NCI-H446 (cell line): ENCODE data around the gene SUMF1.
A peak's percentile ranks its signal among the peaks of the same experiment; 100 is the strongest.

Experiments
- DNase-seq, 2 experiments: peaks; one replicate each; lab custom pipeline; 2025; lab: John Stamatoyannopoulos, UW

The SUMF1 gene

DNA sequence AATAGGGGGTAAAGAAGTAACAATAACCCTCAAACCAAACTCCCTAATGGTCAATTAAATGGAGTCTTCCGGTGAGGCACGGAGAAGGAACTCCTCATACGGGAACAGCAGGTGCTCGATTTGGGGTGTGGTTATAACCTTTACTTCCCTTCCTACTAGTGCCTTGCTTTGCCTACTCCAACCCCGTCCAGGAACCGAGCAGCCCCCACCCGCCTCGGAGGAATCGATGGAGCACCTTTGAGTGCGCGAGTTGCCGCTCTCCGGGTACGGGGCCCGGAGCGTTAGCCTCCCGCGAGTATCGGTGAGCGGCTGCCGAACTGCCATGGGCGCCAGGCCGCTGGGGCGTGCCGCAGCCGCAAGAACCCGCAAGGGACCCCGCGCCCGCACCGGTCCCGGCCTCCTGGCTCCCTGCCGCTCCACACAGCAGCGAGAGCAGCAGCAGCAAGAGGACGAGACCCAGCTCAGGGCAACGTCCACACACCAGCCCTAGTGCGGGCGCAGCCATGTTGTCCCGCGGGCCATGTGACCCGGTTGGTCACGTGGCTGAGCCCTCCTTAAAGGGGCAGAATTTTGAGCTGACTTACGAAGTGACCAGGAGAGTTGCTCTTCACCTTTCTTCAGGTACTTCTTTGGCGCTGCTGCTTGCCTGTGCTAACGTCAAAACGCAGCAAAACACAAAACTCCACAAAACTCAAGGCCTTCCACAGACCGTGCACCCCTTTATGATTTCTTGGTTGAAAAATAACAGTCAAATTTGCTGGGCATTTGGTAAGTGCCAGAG, at the start of gene SUMF1:
Gene SUMF1 (minus strand): TSS at position 529 of the 781 bp plus-strand sequence. CDS start 24 bp downstream, at position 505.
- peak in 1 of 2 experiments; percentile 65 for DNase-seq

DNA sequence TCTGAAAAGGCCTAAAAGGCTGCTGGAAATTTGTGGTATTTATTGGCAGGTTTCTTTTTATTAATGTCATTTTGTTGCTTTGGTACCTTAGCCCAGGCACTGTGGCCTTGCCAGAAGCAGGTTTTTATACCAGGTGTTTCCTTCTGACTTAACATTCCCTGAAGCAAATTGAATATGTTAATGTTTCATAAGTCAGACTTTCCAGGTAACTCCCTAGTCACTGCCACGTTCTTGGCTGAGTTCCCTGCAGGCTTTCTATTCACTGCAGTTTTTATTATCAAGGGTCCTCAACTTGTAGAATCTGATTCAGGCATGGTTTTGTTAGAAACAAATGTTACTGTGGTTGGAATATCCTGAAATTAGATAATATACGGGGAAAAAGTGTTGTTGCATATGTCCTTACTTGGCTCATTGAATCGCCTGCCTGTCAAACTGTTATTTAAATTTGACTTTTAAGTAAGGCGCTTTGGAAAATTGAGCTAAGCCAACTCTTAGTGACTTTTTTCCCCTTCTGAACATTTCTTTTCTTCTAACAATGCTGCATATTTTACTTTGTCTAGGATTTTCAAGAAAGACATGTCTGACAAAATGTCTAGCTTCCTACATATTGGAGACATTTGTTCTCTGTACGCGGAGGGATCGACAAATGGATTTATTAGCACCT, 49.0 kb upstream of the SUMF1 start:
- DNase-seq: no peak

DNA sequence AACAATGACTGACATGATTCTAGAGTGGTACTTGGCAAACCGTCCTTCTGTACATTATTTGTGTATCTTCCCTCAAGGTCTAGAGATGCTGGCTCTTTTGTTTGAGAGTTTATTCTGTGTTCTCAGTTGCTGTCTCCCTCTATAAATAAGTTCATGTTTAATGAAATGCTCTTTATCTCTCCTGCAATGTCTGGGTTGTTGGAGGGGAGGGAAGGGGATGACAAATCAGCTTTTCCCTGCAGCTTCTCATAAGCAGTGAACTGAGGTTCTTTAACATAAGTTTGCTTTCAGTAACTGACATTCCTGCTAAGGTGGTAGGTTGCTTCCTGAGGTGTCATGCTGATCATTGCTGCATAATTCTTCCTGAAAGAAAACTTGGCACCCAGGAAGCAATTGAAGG, 47.8 kb upstream of the SUMF1 start:
- DNase-seq: no peak

DNA sequence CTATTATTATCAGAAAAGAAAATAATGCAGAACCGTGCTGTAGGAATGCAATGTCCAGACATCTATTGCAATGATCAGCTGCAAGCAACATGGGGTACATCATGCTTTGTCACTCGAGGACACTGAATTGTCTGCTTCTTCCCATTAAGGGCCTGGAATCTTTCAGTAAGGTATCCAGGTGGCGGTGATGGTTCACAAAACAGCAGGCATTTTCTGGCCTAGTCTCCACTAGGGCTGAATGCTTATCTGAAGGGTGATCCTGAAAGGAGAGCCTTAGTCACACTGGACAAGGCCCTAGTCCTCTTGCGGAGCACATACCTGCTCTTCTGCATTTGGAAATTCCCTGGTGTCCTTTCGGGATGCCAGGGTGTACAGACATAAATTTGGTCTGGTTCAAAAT, 47.3 kb upstream of the SUMF1 start:
- DNase-seq: no peak

DNA sequence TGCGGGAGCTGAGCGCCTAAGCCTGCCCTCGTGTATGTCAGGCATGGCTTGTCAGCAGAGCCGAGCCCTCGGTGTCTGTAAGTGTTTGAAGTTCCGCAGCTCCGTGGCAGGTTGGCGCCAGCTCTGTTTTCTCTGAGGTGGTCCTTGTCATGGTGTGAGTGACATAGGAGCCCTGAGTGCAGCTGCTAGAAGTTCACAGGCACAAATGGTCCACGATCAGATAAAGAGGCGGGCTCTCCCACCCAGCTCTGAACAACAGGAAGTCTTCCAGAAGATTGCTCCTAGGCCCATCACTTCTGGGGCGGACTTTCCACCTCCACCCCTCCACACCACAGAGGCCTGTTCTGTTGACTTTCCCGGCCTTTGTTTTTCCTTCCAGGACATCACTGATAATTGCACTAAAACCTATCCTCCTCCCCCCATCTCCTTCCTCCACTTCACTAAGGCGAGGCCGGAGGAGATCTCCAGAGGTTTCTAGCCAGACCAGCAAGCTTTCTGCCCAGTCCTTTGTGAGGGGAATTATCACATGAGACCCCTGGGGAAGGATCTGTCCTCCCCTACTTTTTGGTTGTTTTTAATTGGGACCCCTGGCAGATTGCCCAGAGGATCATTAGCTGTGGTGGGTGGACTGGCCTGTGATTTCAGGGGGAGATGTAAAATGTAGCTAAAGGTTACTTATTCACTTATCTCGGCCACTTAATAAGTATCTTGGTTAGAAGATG, 46.0 kb upstream of the SUMF1 start:
- DNase-seq: no peak

DNA sequence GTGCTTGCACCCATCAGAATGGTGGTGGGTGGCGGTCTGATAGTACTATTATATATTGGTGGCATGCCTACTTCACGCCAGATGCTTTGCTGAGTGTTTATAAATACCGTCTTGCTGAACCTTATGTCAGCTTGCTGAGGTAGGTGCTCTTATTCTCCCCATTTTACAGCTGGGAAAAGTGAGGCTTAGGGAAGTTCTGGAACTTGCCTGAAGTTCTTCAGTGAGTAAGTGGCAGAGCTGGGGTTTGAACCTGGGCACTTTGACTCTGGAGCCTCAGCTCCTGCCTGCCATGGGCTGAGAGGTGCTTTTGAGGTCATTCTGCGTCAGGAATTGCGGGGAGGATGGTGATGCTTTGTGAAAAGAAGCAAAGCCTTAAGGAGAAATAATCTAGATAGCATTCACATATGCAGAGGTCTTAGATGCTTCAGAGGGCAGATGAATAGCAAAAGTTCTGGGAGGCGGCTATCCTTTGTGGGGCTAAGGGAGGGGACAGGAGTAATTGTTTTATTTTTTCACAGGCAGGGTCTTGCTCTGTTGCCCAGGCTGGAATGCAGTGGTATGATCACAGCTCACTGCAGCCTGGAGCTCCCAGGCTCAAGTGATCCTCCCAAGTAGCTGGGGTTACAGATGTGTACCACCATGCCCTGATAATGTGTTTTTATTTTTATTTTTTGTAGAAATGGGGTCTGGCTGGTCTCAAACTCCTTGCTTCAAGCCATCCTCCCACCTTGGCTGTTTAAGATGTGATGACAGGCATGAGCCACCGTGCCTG, 44.6 kb upstream of the SUMF1 start:
- no peak for DNase-seq

DNA sequence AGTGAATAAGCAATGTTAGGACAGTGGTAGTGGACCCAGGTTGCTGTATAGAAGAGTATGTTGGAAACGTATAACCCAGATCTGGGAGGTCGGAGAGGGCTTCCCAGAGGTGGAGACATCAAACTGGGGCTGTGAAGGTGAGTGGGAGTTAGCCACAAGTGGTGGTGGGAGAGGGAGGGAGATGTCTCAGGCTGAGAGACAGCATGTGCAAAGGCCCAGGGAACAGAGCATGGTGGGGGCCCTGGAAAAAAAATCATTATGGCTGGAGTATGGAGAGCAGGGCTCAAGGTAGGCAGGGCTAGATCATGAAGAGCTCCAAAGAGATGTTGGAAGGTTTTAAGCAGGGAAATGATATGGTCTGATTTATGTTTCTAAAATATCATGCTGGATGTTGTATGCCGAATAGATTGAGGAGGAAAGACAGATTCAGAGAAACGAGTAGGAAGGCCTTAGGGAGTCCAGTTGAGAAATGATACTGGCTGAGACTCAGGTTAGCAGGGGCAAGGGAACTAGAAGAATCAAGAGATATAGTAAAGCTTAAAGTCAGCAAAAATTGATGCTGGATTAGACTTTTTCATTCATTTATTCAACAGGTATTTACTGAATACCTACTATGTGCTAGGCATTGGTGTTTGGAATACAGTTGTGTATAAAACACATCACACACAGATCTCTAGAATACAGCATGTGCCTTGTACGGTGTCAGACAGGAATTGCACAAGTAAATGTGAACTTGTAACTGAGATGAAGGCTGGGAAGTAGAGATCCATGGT, 43.1 kb upstream of the SUMF1 start:
- no peak for DNase-seq

DNA sequence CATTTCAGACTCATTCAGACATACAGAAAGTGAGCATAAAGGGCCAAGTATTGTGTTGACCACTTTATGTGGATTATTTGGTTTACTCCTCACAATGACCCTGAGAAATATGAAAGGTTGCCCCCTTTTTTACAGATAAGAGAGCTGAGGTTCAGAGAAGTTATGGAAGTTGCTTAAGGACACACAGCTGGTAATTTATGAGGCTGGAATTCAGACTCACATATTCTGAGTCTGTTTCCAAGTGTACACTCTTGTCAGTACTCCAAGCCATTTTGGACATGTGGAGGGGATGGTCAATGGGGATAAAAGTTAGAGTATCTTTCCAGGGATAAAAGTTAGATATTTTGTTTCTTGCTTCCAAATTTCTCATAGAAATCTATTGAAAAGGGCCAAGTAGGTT, 42.0 kb upstream of the SUMF1 start:
- DNase-seq: no peak

DNA sequence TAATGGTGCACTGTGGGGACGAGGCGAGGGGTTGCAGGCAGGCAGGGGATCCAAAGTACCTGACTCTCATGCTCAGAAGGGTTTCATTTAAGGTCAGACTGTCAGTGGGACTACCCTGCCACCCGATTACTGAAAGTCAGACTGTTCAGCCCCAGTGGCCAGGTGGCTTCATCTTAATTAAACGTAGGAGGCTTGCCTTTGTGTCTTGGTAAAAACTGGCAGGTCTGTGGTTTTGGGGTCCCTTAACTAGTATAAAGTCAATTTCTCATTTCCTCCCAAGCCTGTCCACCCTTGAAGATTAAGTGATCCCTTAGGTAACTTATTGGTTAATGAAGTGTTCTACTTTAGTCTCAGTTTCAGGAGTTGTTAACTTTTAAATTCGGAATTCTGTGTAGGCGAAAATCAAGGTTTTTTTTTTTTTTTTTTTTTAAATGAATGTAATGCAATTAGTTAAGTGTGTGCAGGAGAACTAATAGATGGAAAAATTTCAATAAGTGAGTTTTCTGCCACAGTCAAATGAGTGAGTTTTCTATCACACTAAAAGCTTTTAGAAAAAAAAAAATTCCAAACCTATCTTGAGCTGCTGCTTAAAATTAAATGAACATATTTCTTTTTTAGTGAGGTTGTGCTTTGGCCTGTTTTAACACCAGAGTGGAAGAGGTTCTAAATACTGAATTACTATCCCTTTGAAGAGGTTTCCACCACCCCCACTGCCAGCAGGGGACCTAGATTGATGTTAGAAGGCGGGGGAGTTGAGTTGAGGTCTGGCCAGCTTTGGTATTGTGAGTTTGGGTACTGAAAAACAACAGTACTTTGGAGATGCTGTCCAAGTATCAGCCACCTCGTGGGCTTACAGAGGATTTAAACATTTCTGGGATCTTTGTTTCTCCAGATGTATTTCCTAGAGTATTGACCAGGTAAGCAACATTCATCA, 41.2 kb upstream of the SUMF1 start:
- DNase-seq: no peak

DNA sequence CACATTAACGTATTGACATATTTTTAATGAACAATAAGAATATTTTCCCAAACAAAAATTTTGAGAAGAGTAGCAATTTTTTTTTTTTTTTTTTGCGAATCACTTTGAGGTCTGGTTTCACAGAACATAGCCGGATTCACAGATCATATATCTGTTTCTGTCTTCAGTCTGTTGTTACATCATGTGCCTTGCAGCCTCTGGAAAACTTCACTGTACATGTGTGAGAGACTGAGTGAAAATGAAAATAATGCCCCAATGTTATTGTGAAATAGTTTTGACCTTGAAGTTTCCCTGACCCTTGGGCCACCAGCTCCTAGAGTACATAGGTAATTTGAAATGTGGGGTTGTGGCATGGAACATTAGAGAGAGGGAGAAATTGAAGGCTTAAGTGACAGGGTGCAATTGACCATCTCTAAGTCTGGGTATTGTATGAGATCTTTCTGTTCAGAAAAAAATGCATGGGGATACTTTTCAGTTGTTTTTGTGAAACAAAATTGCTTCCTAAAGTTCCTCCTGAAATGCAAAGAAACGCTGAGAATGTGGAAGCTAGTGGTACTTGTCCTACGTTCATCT, 40.0 kb upstream of the SUMF1 start:
- DNase-seq: no peak

DNA sequence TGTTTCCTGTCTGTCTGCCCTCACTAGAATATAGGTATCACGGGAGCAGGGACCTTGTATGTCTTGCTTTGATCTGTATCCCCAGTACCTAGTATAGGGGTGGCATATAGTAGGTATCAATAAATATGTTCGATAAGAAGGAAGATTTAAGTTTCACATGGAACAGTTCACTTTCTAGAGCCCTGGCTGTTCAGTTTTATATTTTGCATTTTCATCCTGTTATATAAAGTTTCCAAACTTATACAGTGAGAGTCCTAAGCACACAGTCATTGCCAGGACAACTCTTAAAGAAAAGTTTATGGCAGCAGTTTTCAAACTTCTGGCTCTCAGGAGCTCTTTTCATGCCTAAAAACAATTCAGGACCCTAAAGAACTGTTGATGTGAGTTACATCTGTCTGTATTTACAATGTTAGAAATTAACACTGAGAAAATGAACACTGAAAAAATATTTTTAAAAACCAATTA, 39.5 kb upstream of the SUMF1 start:
- DNase-seq: no peak

DNA sequence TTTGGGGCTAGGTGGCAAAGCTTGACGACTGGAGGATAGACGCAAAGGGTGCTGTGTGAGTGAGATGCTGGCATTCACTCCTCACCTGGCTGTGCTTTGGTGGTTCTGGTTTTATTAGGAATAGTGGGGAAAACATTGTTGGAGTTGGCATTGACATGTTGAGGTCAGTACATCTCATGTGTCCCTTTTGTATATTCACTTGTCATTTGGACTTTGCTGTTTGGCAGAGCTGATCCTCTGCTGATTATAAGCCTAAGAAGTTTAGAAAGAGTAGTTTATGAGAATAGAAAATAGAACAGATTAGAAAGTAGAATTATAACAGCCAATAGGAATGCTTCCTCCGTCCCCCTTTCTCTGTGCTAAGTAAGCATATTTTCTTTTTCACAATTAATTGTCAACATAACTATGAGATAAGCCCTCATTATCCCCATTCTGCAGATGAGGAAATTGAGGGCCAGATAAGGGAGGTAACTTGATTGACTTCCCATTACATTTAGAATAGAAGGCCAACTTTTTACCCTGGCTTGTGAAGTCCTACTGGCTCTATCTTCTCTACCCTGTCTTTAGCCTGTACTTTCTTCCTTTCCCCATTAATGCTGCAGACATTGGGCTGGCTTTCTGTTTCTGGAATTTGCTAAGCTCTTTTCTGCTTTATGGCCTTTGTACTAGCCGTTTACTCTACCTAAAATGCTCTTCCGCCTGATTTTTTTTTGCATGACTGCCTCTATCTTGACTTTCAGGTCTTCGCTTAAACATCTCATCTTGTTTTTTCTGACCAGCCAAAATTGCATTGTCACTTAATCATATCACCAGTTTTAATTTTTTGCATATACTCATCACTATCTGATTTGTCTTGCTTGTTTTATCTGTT, 38.9 kb upstream of the SUMF1 start:
- no peak for DNase-seq

DNA sequence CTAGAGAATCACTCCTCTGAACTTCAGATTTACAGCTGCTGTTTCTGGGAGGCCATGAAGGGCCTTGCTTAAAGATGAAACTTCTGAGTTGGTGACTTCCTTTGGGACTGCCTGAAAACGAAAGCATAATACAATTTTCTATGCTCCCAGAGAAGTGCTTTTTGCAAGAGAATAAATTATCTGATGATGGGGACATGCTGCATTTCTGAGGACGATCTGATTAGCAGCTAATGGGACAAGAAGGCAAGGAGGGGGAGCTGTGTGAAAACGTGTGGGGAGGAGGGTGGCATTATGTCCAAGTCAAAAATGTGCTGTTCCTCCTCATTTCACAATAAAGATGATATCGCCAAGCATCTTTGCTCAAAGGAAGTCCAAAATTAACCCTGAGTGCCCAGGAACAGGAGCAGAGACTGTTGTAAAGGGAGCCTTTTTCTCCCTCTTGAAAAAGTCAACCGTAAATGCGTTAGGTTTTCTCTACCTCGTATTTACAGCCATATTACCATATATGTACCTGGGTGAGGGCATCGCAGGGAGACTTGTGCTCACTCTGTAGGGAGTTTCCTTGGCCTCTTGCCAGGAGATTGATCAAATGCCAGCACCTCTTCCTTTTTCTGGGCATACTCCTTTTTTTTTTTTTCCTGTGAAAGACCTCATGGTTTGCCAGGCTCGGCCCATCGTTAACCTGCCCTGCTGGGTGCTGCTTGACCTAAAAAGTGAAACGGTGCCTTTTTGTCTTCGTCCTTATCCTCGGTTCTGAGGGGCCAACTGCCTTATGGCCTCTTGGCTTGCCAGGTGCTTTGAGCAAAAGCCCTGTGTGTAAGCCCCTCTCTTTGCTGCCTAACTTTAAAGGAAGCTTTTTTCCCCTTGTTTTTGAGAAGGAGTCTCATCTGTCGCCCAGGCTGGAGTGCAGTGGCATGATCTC, 37.5 kb upstream of the SUMF1 start:
- DNase-seq: peak in 1 of 2 experiments; percentile 58

DNA sequence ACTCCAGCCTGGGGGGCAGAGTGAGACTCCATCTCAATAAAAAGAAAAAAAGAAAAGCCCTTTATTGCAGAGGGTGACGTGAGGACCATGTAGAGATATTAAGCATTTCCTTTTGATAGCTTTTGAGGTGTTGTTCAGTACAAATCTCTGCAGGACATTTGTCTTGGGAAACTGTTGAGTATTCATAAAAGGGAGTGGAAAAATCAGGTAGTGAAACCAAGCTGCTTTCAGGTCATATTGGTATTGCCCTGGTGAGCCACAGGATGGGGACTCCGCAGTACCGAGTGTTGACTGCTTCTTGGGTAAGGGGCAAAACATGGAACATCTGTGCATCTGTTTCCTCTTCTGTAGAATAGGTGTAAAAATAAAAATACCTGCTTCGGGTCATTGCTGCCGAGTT, 36.0 kb upstream of the SUMF1 start:
- DNase-seq: no peak

DNA sequence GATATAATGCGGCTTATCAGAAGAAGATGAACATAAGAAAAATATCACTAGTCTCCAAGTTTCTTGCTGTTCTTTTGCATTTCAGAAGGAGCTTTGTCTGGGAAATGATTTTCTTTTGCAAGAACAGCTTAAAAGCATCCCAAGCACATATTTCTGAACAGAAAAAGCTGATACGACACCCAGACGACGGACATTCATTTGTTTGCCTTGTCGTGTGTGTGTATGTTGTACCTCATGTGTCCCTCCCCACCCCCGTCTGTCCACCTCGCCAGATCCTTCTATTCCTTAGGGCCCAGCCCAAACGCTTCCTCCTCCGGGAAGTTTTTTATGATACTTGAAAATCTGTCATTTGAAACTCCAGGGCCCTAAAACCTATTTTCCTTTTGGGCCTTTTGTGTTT, 34.9 kb upstream of the SUMF1 start:
- no peak for DNase-seq

DNA sequence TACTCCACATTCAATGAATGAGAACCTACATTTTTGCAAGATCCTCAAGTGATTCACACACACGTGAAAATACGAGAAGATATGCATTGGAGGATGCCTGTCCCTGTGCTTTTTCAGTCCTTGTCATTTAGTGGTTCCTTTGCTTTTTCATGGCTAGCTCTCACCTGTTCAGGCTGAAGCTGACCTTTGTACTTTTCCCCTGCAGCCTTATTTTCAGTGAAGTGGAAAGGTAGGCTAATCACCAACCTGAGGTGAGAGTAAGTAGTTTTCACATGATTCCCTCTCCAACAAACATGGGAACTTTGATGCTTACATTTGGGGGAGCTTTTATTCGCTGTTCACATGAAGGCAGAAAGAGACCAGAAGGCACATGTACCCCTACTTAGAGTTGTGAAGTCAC, 34.4 kb upstream of the SUMF1 start:
- no peak for DNase-seq

DNA sequence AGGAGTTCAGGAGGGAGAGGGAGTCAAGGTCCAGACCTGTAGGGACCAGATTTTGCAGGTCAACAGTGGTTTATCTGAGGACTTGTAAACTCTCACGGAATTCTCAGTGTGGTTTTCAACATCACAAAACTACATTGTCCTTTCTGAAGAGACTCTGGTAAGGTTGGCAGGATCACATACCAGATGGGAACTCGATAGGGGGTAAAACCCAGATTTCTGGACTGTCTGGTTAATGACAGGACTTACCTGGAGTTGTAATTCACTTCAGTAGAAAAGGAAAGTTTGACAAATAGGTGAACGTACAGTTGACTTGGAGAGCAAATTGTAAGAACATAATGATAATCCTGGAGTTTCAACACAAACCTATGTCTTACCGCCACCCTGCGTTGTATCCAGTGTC, 31.4 kb upstream of the SUMF1 start:
- DNase-seq: no peak

DNA sequence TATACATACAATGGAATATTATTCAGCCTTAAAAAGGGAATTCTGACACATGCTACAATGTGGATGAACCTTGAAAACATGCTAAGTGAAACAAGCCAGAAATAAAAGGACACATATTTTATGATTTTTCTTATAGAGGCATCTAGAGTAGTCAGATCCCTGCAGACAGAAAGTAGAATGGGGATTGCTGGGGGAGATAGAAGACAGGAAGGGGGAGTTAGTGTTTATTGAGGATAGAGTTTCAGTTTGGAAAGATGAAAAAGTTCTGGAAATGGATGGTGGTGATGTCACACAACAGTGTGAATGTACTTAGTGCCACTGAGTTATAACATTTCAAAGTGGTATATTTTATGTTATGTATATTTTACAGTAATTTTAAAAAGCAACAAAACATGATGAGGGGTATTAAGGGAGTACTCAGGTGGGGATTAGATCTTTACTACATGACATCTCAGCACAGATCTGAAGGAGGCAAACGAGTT, 30.8 kb upstream of the SUMF1 start:
- no peak for DNase-seq
